ENCODE data around the gene ALDH7A1. TPM values are rescaled to one million over a fixed set of nuclear protein-coding genes. Genes with fewer than 3 reads are reported as not detected.

ALDH7A1 gene
- total RNA-seq, 4 donors from 2014 or later = 2.7 to 6.3 (median 4.7) TPM

DNA sequence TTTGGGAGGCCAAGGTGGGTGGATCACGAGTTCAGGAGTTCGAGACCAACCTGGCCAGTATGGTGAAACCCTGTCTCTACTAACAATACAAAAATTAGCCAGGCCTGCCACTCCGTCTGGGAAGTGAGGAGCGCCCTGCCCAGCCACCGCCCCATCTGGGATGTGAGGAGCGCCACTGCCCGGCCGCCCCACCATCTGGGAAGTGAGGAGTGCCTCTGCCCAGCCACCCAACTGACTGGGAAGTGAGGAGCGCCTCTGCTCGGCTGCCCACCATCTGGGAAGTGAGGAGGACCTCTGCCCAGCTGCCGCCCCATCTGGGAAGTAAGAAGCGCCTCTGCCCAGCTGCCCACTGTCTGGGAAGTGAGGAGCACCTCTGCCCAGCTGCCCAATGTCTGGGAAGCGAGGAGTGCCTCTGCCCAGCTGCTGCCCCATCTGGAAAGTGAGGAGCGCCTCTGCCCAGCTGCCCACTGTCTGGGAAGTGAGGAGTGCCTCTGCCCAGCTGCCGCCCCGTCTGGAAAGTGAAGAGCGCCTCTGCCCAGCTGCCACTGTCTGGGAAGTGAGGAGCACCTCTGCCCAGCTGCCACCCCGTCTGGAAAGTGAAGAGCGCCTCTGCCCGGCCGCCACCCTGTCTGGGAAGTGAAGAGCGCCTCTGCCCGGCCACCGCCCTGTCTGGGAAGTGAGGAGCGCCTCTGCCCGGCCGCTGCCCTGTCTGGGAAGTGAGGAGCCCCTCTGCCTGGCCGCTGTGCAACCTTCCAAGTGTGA, 5.3 kb downstream of the ALDH7A1 start:
- DNase-seq = no peak
- no peaks in the 10 kb centered on the region for H3K36me3 ChIP-seq
- intact Hi-C loops (cut with DNase I; ENCODE audit: low total_unique reads) = no loop called here
- no peak overlapping the region for H3K27ac ChIP-seq
- TF ChIP-seq POLR2A (IDR thresholded peaks at IDR 0.05) = no peak
- no peak for TF ChIP-seq CTCF (IDR thresholded peaks at IDR 0.05 in 4 of 5, conservative IDR thresholded peaks at IDR 0.05 in 1 of 5)
- in situ Hi-C loops (cut with MboI; ENCODE audit: low sequenced_read_pairs in 4 of 4) = no loop called here
- H3K9me3 ChIP-seq = no peaks in the 10 kb centered on the region
- no peak for ATAC-seq
- no peak overlapping the region for H3K4me3 ChIP-seq
- no peaks in the 10 kb centered on the region for H3K27me3 ChIP-seq
- H3K4me1 ChIP-seq = peaks cover 8 to 10% of the 10 kb centered on the region in 2 donors

- TF ChIP-seq POLR2A (IDR thresholded peaks at IDR 0.05) = no peak
- TF ChIP-seq CTCF (IDR thresholded peaks at IDR 0.05 in 4 of 5, conservative IDR thresholded peaks at IDR 0.05 in 1 of 5) = no peak
- no peaks in the 10 kb centered on the region for H3K36me3 ChIP-seq
- ATAC-seq = no peak
Observed at GRCh38 chr5:126587551-126588390, 7.2 kb downstream of the ALDH7A1 start.

DNA sequence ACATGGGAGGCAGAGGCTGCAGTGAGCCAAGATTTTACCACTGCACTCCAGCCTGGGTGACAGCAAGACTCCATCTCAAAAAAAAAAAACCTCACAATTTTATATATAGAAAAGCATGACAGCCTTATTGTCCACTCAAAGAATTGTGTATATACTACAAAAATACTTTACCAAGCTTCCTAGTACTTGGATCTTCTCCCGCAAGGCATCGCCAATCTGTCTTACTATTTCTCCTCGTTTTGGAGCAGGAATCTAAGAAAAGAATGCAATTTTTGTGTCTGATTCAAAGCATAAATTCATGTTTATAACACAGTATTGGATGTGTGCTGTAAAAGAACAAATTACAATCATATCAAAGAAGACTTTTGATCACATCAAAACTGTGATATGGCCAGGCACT, 11.3 kb downstream of the ALDH7A1 start:
- Histone ChIP-seq H3K27ac (no peak overlapping the region), H3K9me3 (no peaks in the 10 kb centered on the region), H3K4me3 (no peak overlapping the region), H3K27me3 (no peaks in the 10 kb centered on the region), H3K36me3 (peaks cover 0 to 8% of the 10 kb centered on the region in 2 donors), H3K4me1 (no peaks in the 10 kb centered on the region)
- no peak for DNase-seq
- ATAC-seq = no peak
- TF ChIP-seq CTCF (IDR thresholded peaks at IDR 0.05 in 4 of 5, conservative IDR thresholded peaks at IDR 0.05 in 1 of 5) = no peak
- intact Hi-C loops (cut with DNase I; ENCODE audit: low total_unique reads) (no loop called here), in situ Hi-C loops (cut with MboI; ENCODE audit: low sequenced_read_pairs in 4 of 4) (no loop called here)

More at GRCh38 chr5:126587551-126588390, 7.2 kb downstream of the ALDH7A1 start:
- no peak overlapping the region for H3K4me3 ChIP-seq
- no peak overlapping the region for H3K27ac ChIP-seq
- no peak for DNase-seq
- no peaks in the 10 kb centered on the region for H3K27me3 ChIP-seq
- H3K9me3 ChIP-seq = no peaks in the 10 kb centered on the region
- intact Hi-C loops (cut with DNase I; ENCODE audit: low total_unique reads) = no loop called here
- in situ Hi-C loops (cut with MboI; ENCODE audit: low sequenced_read_pairs in 4 of 4) = no loop called here
- no peaks in the 10 kb centered on the region for H3K4me1 ChIP-seq

DNA sequence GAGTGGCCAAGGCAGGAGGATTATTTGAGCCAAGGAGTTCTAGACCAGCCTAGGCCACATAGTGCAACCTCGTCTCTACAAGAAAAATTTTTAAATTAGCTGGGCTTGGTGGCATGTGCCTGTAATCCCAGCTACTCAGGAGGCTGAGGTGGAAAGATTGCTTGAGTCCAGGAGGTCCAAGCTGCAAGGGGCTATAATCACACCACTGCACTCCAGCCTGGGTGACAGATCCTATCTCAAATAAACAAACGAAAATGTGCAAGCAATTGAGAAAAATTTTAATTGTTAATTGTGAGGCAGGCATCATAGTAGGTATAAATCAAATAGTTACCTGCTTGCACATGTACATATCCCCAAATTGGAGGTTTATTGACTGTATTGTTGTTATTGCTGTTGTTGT, 15.3 kb downstream of the ALDH7A1 start:
- Histone ChIP-seq H3K27ac (no peak overlapping the region), H3K27me3 (no peaks in the 10 kb centered on the region), H3K36me3 (peaks cover 0 to 27% of the 10 kb centered on the region in 2 donors), H3K9me3 (no peaks in the 10 kb centered on the region), H3K4me3 (no peak overlapping the region), H3K4me1 (no peaks in the 10 kb centered on the region)
- DNase-seq (no peak), ATAC-seq (no peak)
- TF ChIP-seq CTCF (IDR thresholded peaks at IDR 0.05 in 4 of 5, conservative IDR thresholded peaks at IDR 0.05 in 1 of 5) (no peak), POLR2A (IDR thresholded peaks at IDR 0.05) (no peak)
- intact Hi-C loops (cut with DNase I; ENCODE audit: low total_unique reads) = no loop called here
- in situ Hi-C loops (cut with MboI; ENCODE audit: low sequenced_read_pairs in 4 of 4) = no loop called here
